GM12878 (cell line): ENCODE measurements around the gene TBPL2.
"Not testable (repeated sequence)": the region's sequence is repeated elsewhere in the genome, so short reads cannot be mapped to it uniquely, and the experiment has no call there.

Source experiments
- BHLHE40 ChIP-seq, 2 experiments: fragments of 450-650 bp in 1 of 2; IDR thresholded peaks; 2 replicates each; pipeline ENCODE4 v1.6.1; 2011 to 2017; ENCODE audit warnings: low read depth in 2 of 2, borderline replicate concordance in 1 of 2, improper control_type of control experiment in 1 of 2, low read length in 1 of 2, mild to moderate bottlenecking in 1 of 2
- HDAC2 ChIP-seq: fragments of 200-600 bp; sonication (generic); IDR thresholded peaks from 2 replicates; pipeline ENCODE4 v1.6.1; 2017
- IKZF1 ChIP-seq: fragments of 450-650 bp; conservative IDR thresholded peaks from 2 replicates; pipeline ENCODE4 v1.6.1; 2017; ENCODE audit warnings: antibody characterized with exemption, mild to moderate bottlenecking
- POLR2A ChIP-seq: IDR thresholded peaks from 2 replicates; pipeline ENCODE4 v1.6.1; 2011; ENCODE audit warnings: low read depth, mild to moderate bottlenecking, low read length
- RAD21 ChIP-seq: IDR thresholded peaks from 2 replicates; pipeline ENCODE4 v1.6.1; 2011; ENCODE audit warnings: mild to moderate bottlenecking, low read depth, low read length, moderate library complexity; ENCODE audit not compliant: insufficient read depth
- RBBP5 ChIP-seq: fragments of 200-600 bp; sonication (generic); conservative IDR thresholded peaks from 2 replicates; pipeline ENCODE4 v1.6.1; 2016
- SRF ChIP-seq, 2 experiments: IDR thresholded peaks; 2 replicates each; pipeline ENCODE4 v1.6.1; 2011; ENCODE audit warnings: low read depth in 2 of 2, low read length in 2 of 2, mild to moderate bottlenecking in 1 of 2, moderate library complexity in 1 of 2
- YY1 ChIP-seq: IDR thresholded peaks from 2 replicates; pipeline ENCODE4 v1.6.1; 2011; ENCODE audit warnings: low read depth, mild to moderate bottlenecking, low read length
- TF ChIP-seq, protein P1 (sequence below): fragments of 450-650 bp; IDR thresholded peaks from 2 replicates; pipeline ENCODE4 v1.6.1; 2017; ENCODE audit warnings: mild to moderate bottlenecking
- TF ChIP-seq, protein P2 (sequence below): IDR thresholded peaks from 2 replicates; pipeline ENCODE4 v1.6.1; 2011; ENCODE audit warnings: low read depth, mild to moderate bottlenecking, low read length, moderate library complexity, borderline replicate concordance; ENCODE audit errors: extremely low read depth
- TF ChIP-seq, protein P3 (sequence below): IDR thresholded peaks from 2 replicates; pipeline ENCODE4 v1.6.1; 2012; ENCODE audit warnings: low read depth, low read length, improper control_type of control experiment
- TF ChIP-seq, protein P4 (sequence below), 3 experiments: IDR thresholded peaks in 2 of 3; conservative IDR thresholded peaks in 1 of 3; 2 replicates each; pipeline ENCODE4 v1.5.1; 2011; ENCODE audit warnings: low read depth in 3 of 3, low read length in 3 of 3, mild to moderate bottlenecking in 3 of 3, control low read depth in 2 of 3, moderate library complexity in 2 of 3, inconsistent platforms in 1 of 3, mixed read lengths in 1 of 3; ENCODE audit not compliant: control insufficient read depth in 2 of 3, insufficient read depth in 1 of 3; ENCODE audit errors: extremely low read depth in 1 of 3
- TF ChIP-seq, protein P5 (sequence below): IDR thresholded peaks from 2 replicates; pipeline ENCODE4 v1.6.1; 2011; ENCODE audit warnings: low read depth, low read length, improper control_type of control experiment, borderline replicate concordance

DNA sequence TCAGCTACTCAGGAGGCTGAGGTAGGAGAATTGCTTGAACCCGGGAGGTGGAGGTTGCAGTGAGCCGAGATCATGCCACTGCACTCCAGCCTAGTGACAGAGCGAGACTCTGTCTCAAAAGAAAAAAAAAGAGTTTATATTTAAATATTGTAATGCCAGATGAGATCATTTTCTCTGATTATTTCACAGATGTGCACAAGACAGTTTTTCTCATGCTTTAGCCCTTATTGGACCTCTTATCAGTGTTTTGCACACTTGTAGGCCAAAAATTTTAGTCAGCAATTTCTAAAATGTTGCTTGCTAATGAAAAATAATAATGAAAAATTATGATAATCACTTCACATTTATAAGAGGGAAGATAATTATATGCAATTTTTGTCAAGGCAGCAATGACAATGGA, 36.0 kb upstream of the TBPL2 start:
- TF ChIP-seq, protein P1, sequence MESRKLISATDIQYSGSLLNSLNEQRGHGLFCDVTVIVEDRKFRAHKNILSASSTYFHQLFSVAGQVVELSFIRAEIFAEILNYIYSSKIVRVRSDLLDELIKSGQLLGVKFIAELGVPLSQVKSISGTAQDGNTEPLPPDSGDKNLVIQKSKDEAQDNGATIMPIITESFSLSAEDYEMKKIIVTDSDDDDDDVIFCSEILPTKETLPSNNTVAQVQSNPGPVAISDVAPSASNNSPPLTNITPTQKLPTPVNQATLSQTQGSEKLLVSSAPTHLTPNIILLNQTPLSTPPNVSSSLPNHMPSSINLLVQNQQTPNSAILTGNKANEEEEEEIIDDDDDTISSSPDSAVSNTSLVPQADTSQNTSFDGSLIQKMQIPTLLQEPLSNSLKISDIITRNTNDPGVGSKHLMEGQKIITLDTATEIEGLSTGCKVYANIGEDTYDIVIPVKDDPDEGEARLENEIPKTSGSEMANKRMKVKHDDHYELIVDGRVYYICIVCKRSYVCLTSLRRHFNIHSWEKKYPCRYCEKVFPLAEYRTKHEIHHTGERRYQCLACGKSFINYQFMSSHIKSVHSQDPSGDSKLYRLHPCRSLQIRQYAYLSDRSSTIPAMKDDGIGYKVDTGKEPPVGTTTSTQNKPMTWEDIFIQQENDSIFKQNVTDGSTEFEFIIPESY = not testable (repeated sequence)
- not testable (repeated sequence) for TF ChIP-seq HDAC2; RBBP5; SRF (IDR thresholded peaks at IDR 0.05; ENCODE audit: low read depth in 2 of 2, low read length in 2 of 2); RAD21; POLR2A; YY1; IKZF1; BHLHE40 (IDR thresholded peaks at IDR 0.05; ENCODE audit: borderline replicate concordance in 1 of 2, low read depth in 2 of 2, low read length in 1 of 2)
- TF ChIP-seq, protein P2, sequence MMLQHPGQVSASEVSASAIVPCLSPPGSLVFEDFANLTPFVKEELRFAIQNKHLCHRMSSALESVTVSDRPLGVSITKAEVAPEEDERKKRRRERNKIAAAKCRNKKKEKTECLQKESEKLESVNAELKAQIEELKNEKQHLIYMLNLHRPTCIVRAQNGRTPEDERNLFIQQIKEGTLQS = not testable (repeated sequence)
- TF ChIP-seq, protein P3, sequence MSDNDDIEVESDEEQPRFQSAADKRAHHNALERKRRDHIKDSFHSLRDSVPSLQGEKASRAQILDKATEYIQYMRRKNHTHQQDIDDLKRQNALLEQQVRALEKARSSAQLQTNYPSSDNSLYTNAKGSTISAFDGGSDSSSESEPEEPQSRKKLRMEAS = not testable (repeated sequence)
- TF ChIP-seq, protein P4, sequence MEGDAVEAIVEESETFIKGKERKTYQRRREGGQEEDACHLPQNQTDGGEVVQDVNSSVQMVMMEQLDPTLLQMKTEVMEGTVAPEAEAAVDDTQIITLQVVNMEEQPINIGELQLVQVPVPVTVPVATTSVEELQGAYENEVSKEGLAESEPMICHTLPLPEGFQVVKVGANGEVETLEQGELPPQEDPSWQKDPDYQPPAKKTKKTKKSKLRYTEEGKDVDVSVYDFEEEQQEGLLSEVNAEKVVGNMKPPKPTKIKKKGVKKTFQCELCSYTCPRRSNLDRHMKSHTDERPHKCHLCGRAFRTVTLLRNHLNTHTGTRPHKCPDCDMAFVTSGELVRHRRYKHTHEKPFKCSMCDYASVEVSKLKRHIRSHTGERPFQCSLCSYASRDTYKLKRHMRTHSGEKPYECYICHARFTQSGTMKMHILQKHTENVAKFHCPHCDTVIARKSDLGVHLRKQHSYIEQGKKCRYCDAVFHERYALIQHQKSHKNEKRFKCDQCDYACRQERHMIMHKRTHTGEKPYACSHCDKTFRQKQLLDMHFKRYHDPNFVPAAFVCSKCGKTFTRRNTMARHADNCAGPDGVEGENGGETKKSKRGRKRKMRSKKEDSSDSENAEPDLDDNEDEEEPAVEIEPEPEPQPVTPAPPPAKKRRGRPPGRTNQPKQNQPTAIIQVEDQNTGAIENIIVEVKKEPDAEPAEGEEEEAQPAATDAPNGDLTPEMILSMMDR (IDR thresholded peaks at IDR 0.05 in 2 of 3, conservative IDR thresholded peaks at IDR 0.05 in 1 of 3; ENCODE audit: control insufficient read depth in 2 of 3, extremely low read depth in 1 of 3, insufficient read depth in 1 of 3, low read depth in 3 of 3, low read length in 3 of 3) = not testable (repeated sequence)
- TF ChIP-seq, protein P5, sequence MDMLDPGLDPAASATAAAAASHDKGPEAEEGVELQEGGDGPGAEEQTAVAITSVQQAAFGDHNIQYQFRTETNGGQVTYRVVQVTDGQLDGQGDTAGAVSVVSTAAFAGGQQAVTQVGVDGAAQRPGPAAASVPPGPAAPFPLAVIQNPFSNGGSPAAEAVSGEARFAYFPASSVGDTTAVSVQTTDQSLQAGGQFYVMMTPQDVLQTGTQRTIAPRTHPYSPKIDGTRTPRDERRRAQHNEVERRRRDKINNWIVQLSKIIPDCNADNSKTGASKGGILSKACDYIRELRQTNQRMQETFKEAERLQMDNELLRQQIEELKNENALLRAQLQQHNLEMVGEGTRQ = not testable (repeated sequence)
